Suprapubic skin (tissue), 4 donors: ENCODE results near the gene PIEZO1. TPM values are rescaled to one million over a fixed set of nuclear protein-coding genes. Genes with fewer than 3 reads are reported as not detected.

Experiments
- DNase-seq, 2 donors: peaks; one replicate each; pipeline ENCODE4 v3.0.0-alpha.2; 2019; ENCODE audit warnings: low spot score in 2 of 2
- H3K27ac ChIP-seq: fragments of 200-600 bp; sonication (generic); one replicate; pipeline ENCODE4 v1.5.1; 2019
- H3K27me3 ChIP-seq: fragments of 200-600 bp; sonication (generic); one replicate; pipeline ENCODE4 v1.5.1; 2019
- H3K36me3 ChIP-seq: fragments of 200-600 bp; sonication (generic); one replicate; pipeline ENCODE4 v1.5.1; 2019
- H3K4me1 ChIP-seq: fragments of 200-600 bp; sonication (generic); one replicate; pipeline ENCODE4 v1.5.1; 2019
- H3K4me3 ChIP-seq: fragments of 200-600 bp; sonication (generic); one replicate; pipeline ENCODE4 v1.5.1; 2019; ENCODE audit warnings: mild to moderate bottlenecking
- H3K9me3 ChIP-seq: fragments of 200-600 bp; sonication (generic); one replicate; pipeline ENCODE4 v1.5.1; 2019
- EP300 ChIP-seq: sonication (generic); formaldehyde crosslinking; IDR thresholded peaks from one replicate; pipeline ENCODE4 v1.6.1; 2017; ENCODE audit warnings: antibody characterized with exemption
- POLR2A ChIP-seq, 2 donors: fragments of 450-650 bp; IDR thresholded peaks; one replicate each; pipeline ENCODE4 v1.6.1; 2017; ENCODE audit warnings: antibody characterized with exemption in 2 of 2, mild to moderate bottlenecking in 2 of 2, moderate library complexity in 2 of 2
- POLR2AphosphoS5 ChIP-seq, 3 donors: sonication (generic); formaldehyde crosslinking; IDR thresholded peaks; one replicate each; pipeline ENCODE4 v1.6.1; 2017; ENCODE audit warnings: antibody characterized with exemption in 3 of 3
- WGBS: methylation state at CpG from one replicate; pipeline ENCODE4 v1.1.5; 2018; 5-methylcytosine and 5-hydroxymethylcytosine counted together
- total RNA-seq, 4 donors: library from RNA; depleted of rRNA; stranded (reverse); fragments of >200 nt; gene quantifications; one replicate each; pipeline ENCODE4 v1.1.0, GENCODE V29; 2016
- TF ChIP-seq, protein P1 (sequence below), 2 donors: fragments of 200-600 bp in 1 of 2; fragments of 450-650 bp in 1 of 2; sonication (generic) in 1 of 2; IDR thresholded peaks; one replicate each; pipeline ENCODE4 v1.5.1; 2016 to 2019; ENCODE audit warnings: antibody characterized with exemption in 2 of 2, mild to moderate bottlenecking in 1 of 2, moderate library complexity in 1 of 2

Gene PIEZO1
- total RNA-seq, 4 donors from 2014 or later: 185 to 269 (median 224) TPM

DNA sequence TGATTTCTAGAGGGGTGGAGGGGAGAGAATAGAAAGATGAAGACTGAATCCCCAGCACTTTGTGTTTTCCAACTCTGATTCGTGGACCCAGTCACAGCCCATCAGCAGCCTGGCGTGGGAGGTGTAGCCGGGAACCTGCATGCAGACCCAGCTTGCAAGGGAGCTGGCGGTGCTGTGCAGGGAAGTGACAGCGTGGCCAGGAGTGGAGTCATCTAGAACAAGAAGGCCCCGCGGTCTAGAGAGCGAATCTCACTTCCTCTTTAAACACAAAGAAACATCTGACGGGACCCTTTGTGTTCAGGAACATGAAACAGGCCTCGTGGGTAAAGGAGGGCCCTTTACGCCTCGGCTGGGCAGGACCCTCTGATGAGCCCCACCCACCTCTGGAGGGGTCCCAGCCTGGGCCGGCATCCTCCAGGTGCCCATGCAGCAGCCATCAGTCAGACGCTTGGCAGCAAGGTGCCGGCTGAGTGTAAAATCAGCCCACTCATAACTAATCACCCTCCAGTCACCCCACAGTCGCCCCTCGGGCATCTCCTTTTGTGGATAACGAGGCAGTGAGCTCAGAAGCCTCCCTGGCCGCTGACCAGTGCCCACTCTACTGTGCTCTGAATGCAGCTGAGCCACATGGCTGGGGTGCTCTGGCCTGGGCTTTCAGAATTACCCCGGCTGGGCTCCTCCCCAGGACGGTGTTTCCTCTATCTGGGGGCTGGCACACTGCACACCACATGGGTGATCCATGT is 103.1 kb downstream of the PIEZO1 start:
- peaks cover 33% of the 10 kb centered on the region for H3K4me1 ChIP-seq
- TF ChIP-seq POLR2AphosphoS5 (IDR thresholded peaks at IDR 0.05) (no peak), POLR2A (IDR thresholded peaks at IDR 0.05) (no peak), EP300 (no peak)
- TF ChIP-seq, protein P1, sequence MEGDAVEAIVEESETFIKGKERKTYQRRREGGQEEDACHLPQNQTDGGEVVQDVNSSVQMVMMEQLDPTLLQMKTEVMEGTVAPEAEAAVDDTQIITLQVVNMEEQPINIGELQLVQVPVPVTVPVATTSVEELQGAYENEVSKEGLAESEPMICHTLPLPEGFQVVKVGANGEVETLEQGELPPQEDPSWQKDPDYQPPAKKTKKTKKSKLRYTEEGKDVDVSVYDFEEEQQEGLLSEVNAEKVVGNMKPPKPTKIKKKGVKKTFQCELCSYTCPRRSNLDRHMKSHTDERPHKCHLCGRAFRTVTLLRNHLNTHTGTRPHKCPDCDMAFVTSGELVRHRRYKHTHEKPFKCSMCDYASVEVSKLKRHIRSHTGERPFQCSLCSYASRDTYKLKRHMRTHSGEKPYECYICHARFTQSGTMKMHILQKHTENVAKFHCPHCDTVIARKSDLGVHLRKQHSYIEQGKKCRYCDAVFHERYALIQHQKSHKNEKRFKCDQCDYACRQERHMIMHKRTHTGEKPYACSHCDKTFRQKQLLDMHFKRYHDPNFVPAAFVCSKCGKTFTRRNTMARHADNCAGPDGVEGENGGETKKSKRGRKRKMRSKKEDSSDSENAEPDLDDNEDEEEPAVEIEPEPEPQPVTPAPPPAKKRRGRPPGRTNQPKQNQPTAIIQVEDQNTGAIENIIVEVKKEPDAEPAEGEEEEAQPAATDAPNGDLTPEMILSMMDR (IDR thresholded peaks at IDR 0.05): no peak
- H3K27me3 ChIP-seq: peaks cover 67% of the 10 kb centered on the region
- H3K27ac ChIP-seq: peak overlapping the region; percentile 70
- H3K9me3 ChIP-seq: no peaks in the 10 kb centered on the region
- DNase-seq: peak in 1 of 2 donors; percentile 70
- no peak overlapping the region for H3K4me3 ChIP-seq
- no peaks in the 10 kb centered on the region for H3K36me3 ChIP-seq
- 53% methylated on average over 10 of the region's 21 CpGs for WGBS

DNA sequence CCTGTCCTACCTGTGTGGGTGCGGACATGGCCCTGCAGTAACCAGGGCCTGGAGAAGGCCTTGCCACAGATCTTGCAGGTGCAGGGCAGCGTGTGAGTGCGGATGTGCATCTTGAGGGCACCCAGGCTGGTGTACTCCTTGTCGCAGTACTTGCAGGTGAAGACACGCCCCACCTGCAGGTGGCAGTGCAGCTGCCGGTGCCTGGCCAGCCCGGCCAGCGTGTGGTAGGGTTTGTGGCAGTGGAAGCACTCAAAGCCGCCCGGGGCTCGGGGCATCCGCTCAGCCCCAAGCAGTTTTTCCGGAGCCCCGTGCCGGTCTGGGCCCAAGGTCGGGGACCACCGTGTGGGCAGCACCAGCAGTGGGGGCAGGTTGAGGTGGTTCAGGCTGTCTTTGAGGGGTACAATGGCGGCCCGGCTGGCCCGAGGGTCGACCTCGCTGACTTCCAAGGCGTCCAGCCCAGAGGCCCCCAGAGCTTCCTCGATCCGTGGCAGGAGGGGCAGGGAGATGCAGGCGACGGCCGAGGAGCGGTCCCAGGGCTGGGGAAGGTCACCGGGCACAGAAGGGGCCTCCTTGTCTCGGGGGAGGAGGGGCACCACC is 103.8 kb downstream of the PIEZO1 start:
- Histone ChIP-seq H3K36me3 (no peaks in the 10 kb centered on the region), H3K4me3 (no peak overlapping the region), H3K4me1 (peaks cover 26% of the 10 kb centered on the region), H3K9me3 (no peaks in the 10 kb centered on the region), H3K27ac (no peak overlapping the region), H3K27me3 (peaks cover 69% of the 10 kb centered on the region)
- DNase-seq: peak in 1 of 2 donors; percentile 62
- 69% methylated on average over 11 of the region's 31 CpGs for WGBS
- TF ChIP-seq, protein P1 (IDR thresholded peaks at IDR 0.05): peak in 1 of 2 donors; percentile 44
- TF ChIP-seq POLR2AphosphoS5 (IDR thresholded peaks at IDR 0.05): no peak

DNA sequence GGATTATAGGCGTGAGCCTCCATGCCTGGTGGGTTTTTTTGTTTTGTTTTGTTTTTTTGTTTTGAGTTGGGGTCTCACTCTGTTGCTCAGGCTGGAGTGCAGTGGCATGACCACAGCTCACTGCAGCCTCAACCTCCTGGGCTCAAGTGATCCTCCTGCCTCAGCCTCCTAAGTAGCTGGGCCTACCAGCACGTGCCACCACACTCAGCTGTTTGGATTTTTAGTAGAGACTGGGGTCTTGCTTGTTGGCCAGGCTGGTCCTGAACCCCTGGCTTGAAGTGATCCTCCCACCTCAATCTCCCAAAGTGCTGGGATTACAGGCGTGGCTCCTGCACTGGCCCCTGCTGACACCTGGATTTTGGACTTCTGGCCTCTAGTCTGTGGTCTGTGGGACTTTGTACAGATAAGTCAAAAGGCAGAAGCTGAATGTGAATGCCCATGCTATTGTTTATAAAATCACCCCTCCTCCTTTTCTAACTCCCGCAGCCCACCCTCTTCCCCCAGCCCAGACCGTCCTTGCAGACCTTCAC is 104.4 kb downstream of the PIEZO1 start:
- TF ChIP-seq, protein P1 (IDR thresholded peaks at IDR 0.05): no peak
- TF ChIP-seq POLR2A (IDR thresholded peaks at IDR 0.05) (no peak), EP300 (no peak), POLR2AphosphoS5 (IDR thresholded peaks at IDR 0.05) (no peak)
- H3K27me3 ChIP-seq: peaks cover 63% of the 10 kb centered on the region
- DNase-seq: no peak
- no peak overlapping the region for H3K27ac ChIP-seq
- peaks cover 20% of the 10 kb centered on the region for H3K4me1 ChIP-seq
- no peak overlapping the region for H3K4me3 ChIP-seq
- WGBS: 95% methylated on average over 5 of the region's 5 CpGs
- no peaks in the 10 kb centered on the region for H3K36me3 ChIP-seq
- no peaks in the 10 kb centered on the region for H3K9me3 ChIP-seq

DNA sequence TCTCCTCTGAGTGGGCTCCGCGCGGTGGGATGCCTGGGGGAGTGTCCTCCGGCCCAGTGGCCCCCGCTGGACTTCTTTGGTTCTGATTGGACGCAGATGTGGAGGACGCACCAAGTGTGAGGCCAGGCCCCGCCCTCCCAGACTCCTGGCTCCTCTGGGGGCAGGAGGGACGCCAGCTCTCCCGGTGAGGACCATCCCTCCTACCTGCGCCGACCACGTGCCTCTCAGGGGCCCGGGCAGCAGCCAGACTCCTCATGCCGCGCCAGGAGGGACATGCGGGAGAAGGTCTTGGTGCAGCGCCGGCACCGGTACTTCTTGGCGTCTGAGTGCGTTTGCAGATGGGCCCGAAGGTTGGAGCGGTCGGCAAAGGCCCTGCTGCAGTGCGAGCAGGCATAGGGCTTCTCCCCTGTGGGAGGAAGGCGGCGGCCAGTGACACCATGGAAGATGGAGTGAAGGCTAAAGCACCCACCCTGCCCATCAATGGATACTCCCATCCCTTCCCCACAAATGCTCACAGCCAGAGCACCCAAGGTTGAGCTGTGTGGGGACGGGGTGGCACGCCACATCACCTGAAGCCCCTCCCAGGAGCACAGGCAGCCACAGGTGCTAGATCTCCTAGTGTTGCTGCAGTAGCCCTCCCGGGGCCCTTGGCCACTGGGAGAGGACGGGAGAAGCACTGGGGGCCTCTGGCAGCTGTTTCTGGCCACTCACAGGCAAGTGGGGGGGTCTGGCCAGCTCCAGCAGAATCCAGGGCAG is 106.6 kb downstream of the PIEZO1 start:
- H3K4me3 ChIP-seq: no peak overlapping the region
- no peak overlapping the region for H3K27ac ChIP-seq
- H3K36me3 ChIP-seq: no peaks in the 10 kb centered on the region
- WGBS: 69% methylated on average over 6 of the region's 32 CpGs
- DNase-seq: no peak
- peaks cover 10% of the 10 kb centered on the region for H3K4me1 ChIP-seq
- peaks cover 43% of the 10 kb centered on the region for H3K27me3 ChIP-seq
- TF ChIP-seq, protein P1 (IDR thresholded peaks at IDR 0.05): no peak
- TF ChIP-seq POLR2AphosphoS5 (IDR thresholded peaks at IDR 0.05) (no peak), EP300 (no peak), POLR2A (IDR thresholded peaks at IDR 0.05) (no peak)
- no peaks in the 10 kb centered on the region for H3K9me3 ChIP-seq

DNA sequence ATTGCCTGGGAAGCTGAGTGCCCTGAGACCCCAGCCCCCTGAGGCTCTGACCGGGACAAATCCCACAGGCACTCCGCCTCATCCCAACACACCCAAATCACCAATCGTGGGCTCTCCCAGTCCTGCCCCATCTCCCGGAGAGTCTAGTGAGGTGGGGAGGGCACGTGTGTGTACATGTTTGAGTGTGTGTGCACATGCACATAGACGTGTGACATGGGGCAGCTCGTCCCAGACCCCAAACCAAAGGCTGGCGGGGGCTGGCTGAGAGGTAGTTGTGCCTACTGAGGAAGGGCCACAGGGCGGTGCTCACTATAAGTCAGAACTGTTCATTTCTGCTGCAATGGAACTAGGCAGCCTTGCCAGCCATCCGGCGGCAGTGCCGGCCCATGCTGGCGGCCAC is 107.3 kb downstream of the PIEZO1 start:
- peaks cover 10% of the 10 kb centered on the region for H3K4me1 ChIP-seq
- no peaks in the 10 kb centered on the region for H3K9me3 ChIP-seq
- WGBS: 61% methylated on average over 9 of the region's 13 CpGs
- H3K27me3 ChIP-seq: peaks cover 40% of the 10 kb centered on the region
- no peaks in the 10 kb centered on the region for H3K36me3 ChIP-seq
- DNase-seq: no peak
- no peak overlapping the region for H3K4me3 ChIP-seq
- TF ChIP-seq POLR2AphosphoS5 (IDR thresholded peaks at IDR 0.05): no peak
- TF ChIP-seq, protein P1 (IDR thresholded peaks at IDR 0.05): no peak
- H3K27ac ChIP-seq: no peak overlapping the region
